GM12865 (cell line): Measurements from ENCODE around the gene CTNNA1.

Source experiments
- DNase-seq: peaks from one replicate; pipeline ENCODE4 v3.0.0; 2010; ENCODE audit warnings: low read depth
- H3K4me3 ChIP-seq: 2 replicates; pipeline ENCODE4 v1.5.1; 2011; ENCODE audit warnings: mild to moderate bottlenecking, low read depth, low read length, control low read depth
- TF ChIP-seq, protein P1 (sequence below): IDR thresholded peaks from 2 replicates; pipeline ENCODE4 v1.5.1; 2011; ENCODE audit warnings: low read length, control low read depth, low read depth, inconsistent platforms; ENCODE audit not compliant: insufficient read depth; ENCODE audit errors: missing control alignments

The CTNNA1 gene

GRCh38 chr5:138844812-138845513, 91.7 kb downstream of the CTNNA1 start:
- TF ChIP-seq, protein P1, sequence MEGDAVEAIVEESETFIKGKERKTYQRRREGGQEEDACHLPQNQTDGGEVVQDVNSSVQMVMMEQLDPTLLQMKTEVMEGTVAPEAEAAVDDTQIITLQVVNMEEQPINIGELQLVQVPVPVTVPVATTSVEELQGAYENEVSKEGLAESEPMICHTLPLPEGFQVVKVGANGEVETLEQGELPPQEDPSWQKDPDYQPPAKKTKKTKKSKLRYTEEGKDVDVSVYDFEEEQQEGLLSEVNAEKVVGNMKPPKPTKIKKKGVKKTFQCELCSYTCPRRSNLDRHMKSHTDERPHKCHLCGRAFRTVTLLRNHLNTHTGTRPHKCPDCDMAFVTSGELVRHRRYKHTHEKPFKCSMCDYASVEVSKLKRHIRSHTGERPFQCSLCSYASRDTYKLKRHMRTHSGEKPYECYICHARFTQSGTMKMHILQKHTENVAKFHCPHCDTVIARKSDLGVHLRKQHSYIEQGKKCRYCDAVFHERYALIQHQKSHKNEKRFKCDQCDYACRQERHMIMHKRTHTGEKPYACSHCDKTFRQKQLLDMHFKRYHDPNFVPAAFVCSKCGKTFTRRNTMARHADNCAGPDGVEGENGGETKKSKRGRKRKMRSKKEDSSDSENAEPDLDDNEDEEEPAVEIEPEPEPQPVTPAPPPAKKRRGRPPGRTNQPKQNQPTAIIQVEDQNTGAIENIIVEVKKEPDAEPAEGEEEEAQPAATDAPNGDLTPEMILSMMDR = no peak
- DNase-seq = no peak
- no peak overlapping the region for H3K4me3 ChIP-seq

DNA sequence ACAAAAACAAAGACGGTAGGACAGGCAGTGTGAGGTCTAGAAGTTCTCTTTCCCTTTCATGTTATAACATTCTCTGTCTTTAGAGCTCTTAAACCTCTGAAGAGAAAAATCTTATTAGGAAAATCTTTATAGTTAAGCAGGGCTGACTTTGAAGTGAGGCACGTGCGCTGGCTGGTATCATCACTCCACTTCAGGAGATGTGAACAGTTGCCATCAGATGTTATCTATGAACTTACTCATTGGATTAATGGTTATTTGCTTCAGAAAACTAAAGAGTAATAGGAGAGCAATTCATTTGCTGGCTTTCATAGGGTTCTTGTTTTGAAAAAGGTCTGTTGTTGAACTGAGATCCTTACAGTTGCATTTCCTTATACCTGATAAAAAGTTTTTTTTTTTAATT, 96.2 kb downstream of the CTNNA1 start:
- no peak overlapping the region for H3K4me3 ChIP-seq
- no peak for DNase-seq
- TF ChIP-seq, protein P1 = no peak

GRCh38 chr5:138849882-138850281, 96.7 kb downstream of the CTNNA1 start:
- TF ChIP-seq, protein P1 = no peak
- no peak for DNase-seq
- H3K4me3 ChIP-seq = no peak overlapping the region

- no peak for DNase-seq
- no peak overlapping the region for H3K4me3 ChIP-seq
- TF ChIP-seq, protein P1 = no peak
Measured at GRCh38 chr5:138850865-138851435, 97.7 kb downstream of the CTNNA1 start.

DNA sequence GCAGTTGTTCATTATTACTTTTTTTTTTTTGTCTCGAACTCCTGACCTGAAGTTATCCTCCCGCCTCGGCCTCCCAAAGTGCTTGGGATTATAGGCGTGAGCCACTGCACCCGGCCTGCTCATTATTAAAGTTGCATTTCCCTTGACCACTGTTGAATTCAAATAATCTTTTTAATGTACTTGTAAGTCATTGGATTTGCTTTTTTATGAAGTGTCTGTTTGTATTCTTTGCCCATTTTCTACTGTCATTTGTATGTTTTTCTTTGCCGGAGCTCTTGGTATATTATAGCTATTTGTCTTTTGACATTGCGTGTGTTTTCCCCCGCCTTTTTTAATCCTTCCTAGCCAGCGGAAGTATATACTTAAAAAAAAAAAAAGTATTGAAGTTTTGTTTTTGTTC, 99.9 kb downstream of the CTNNA1 start:
- no peak overlapping the region for H3K4me3 ChIP-seq
- no peak for DNase-seq
- TF ChIP-seq, protein P1 = no peak

- TF ChIP-seq, protein P1 = no peak
- no peak overlapping the region for H3K4me3 ChIP-seq
- no peak for DNase-seq
Measured at GRCh38 chr5:138867011-138867410, 113.8 kb downstream of the CTNNA1 start.

DNA sequence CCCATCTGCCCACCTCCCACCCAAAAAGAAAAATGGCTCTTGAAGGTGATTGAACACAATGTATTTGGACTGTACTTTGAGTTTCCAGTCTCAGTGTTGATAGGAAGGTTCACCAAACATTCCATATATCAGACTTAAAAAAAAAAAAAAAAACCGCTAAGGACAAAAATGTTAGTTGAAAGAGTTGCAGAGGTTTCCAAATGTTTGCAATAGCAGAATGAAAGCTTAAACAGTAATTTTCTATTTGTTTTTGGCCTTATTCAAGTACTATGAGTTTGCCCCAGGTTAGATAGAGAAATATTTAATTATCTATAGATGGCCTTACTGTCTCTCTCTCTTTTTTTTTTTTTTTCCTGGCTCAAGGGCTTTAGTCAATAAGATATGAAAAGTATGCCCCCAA, 115.8 kb downstream of the CTNNA1 start:
- no peak for DNase-seq
- TF ChIP-seq, protein P1 = no peak
- no peak overlapping the region for H3K4me3 ChIP-seq
